HepG2 (cell line): ENCODE data around the gene CEACAM5. TPM values are rescaled to one million over a fixed set of nuclear protein-coding genes. Genes with fewer than 3 reads are reported as not detected.

Source experiments
- ATAC-seq: fragments of 200-7000 bp; cut with Tn5 transposase; 3 replicates; pipeline ENCODE4 v1.9.1; 2020; ENCODE audit warnings: mild to moderate bottlenecking, moderate library complexity
- BruUV-seq: library from RNA; stranded (reverse); fragments of 400-500 nt; replicated peaks from 2 replicates; lab custom pipeline; 2021; lab: Mats Ljungman, UMichigan
- CTCF ChIA-PET: fragments of 300-600 bp; formaldehyde crosslinking; extraction: SDS; loops from one replicate; lab custom pipeline; 2021; ENCODE audit warnings: low total read pairs, inconsistent platforms, low intra/inter-chr PET ratio; lab: Yijun Ruan, JAX
- POLR2A ChIA-PET: fragments of 350-600 bp; sonication (Branson Sonifier 250); formaldehyde crosslinking; loops from one replicate; lab custom pipeline; 2020; ENCODE audit warnings: antibody characterized with exemption, inconsistent platforms; lab: Yijun Ruan, JAX
- DNase-seq: peaks from one replicate; pipeline ENCODE4 v3.0.0-alpha.2; 2015; ENCODE audit warnings: low spot score
- FAIRE-seq: peaks from 3 replicates; lab custom pipeline; 2011; peaks lifted over from hg19 to GRCh38; lab: Jason Lieb, UNC
- H2AFZ ChIP-seq: one replicate; pipeline ENCODE4 v1.6.1; 2011; ENCODE audit warnings: low read length, inconsistent platforms
- H3K27ac ChIP-seq: fragments of 300-600 bp; 3 replicates; pipeline ENCODE4 v1.8.0; 2011; ENCODE audit warnings: mixed run types, mild to moderate bottlenecking, mixed read lengths, low read length, inconsistent platforms; ENCODE audit not compliant: insufficient read depth; ENCODE audit errors: extremely low read length
- H3K27me3 ChIP-seq, 2 experiments: fragments of 200-600 bp in 1 of 2; 2 replicates in 1 of 2; 3 replicates in 1 of 2; pipeline versions ENCODE4 v1.6.0 to v1.8.0; 2011; ENCODE audit warnings: low read length in 2 of 2, mild to moderate bottlenecking in 2 of 2, moderate library complexity in 2 of 2, inconsistent platforms in 1 of 2; ENCODE audit not compliant: insufficient read depth in 2 of 2, control insufficient read depth in 1 of 2
- H3K36me3 ChIP-seq, 2 experiments: fragments of 200-600 bp in 1 of 2; replicated peaks in 1 of 2; 2 replicates in 1 of 2; 3 replicates in 1 of 2; pipeline versions ENCODE4 v1.5.1 to v1.8.0; 2011; ENCODE audit warnings: low read length in 2 of 2, inconsistent platforms in 1 of 2; ENCODE audit not compliant: insufficient read depth in 2 of 2, control insufficient read depth in 1 of 2
- H3K4me1 ChIP-seq: 2 replicates; pipeline ENCODE4 v1.5.1; 2012; ENCODE audit warnings: low read length, inconsistent platforms; ENCODE audit not compliant: insufficient read depth
- H3K4me2 ChIP-seq: 2 replicates; pipeline ENCODE4 v1.6.0; 2011; ENCODE audit warnings: low read depth, low read length, inconsistent platforms
- H3K4me3 ChIP-seq, 3 experiments: fragments of 200-600 bp in 1 of 3; sonication (generic), shearing (Covaris generic) in 1 of 3; replicated peaks in 1 of 3; 2 replicates each; pipeline ENCODE4 v1.5.1; 2011 to 2016; ENCODE audit warnings: low read length in 3 of 3, inconsistent platforms in 2 of 3, low read depth in 2 of 3, mild to moderate bottlenecking in 2 of 3, control low read depth in 1 of 3, mixed read lengths in 1 of 3; ENCODE audit not compliant: insufficient read depth in 1 of 3
- H3K79me2 ChIP-seq: one replicate; pipeline ENCODE4 v1.6.1; 2011; ENCODE audit warnings: low read length, inconsistent platforms; ENCODE audit not compliant: insufficient read depth
- H3K9ac ChIP-seq: 2 replicates; pipeline ENCODE4 v1.6.0; 2011; ENCODE audit warnings: mild to moderate bottlenecking, low read depth, low read length, inconsistent platforms; ENCODE audit not compliant: insufficient read depth
- H3K9me3 ChIP-seq: 2 replicates; pipeline ENCODE4 v1.5.1; 2012; ENCODE audit warnings: mild to moderate bottlenecking, low read length
- H4K20me1 ChIP-seq: 2 replicates; pipeline ENCODE4 v1.6.0; 2011; ENCODE audit warnings: inconsistent platforms, mild to moderate bottlenecking, low read length, moderate library complexity; ENCODE audit not compliant: insufficient read depth
- CTCF ChIP-seq: sonication (generic); formaldehyde crosslinking; IDR thresholded peaks from 2 replicates; pipeline ENCODE4 v1.5.0; 2020; ENCODE audit warnings: mild to moderate bottlenecking, missing genetic modification reagents, moderate library complexity
- EHMT2 ChIP-seq: fragments of 200-600 bp; sonication (generic); IDR thresholded peaks from 2 replicates; pipeline ENCODE4 v1.7.0; 2017; ENCODE audit warnings: antibody characterized with exemption, low read depth, low read length, borderline replicate concordance
- FOXK1 ChIP-seq: sonication (generic); formaldehyde crosslinking; IDR thresholded peaks from 2 replicates; pipeline ENCODE4 v1.4.0; 2020; ENCODE audit warnings: low read depth, missing genetic modification reagents, borderline replicate concordance
- SAFB2 ChIP-seq: sonication (generic); formaldehyde crosslinking; IDR thresholded peaks from 2 replicates; pipeline ENCODE4 v1.5.1; 2020; ENCODE audit warnings: missing genetic modification reagents, low read depth, mild to moderate bottlenecking, borderline replicate concordance
- SKIL ChIP-seq: sonication (generic); formaldehyde crosslinking; IDR thresholded peaks from 2 replicates; pipeline ENCODE4 v1.8.0; 2022; ENCODE audit warnings: missing genetic modification reagents, mild to moderate bottlenecking, moderate library complexity, borderline replicate concordance
- SMARCC2 ChIP-seq: fragments of 450-650 bp; IDR thresholded peaks from 2 replicates; pipeline ENCODE4 v1.6.1; 2017; ENCODE audit warnings: antibody characterized with exemption, mild to moderate bottlenecking
- YY1 ChIP-seq: IDR thresholded peaks from 2 replicates; pipeline ENCODE4 v1.6.1; 2011; ENCODE audit warnings: low read length, low read depth, moderate library complexity, mild to moderate bottlenecking; ENCODE audit not compliant: insufficient read depth, insufficient replicate concordance
- ZNF441 ChIP-seq: sonication (generic); formaldehyde crosslinking; IDR thresholded peaks from 2 replicates; pipeline ENCODE4 v1.7.0; 2021; ENCODE audit warnings: missing genetic modification reagents, borderline replicate concordance
- ZNF598 ChIP-seq: sonication (generic); formaldehyde crosslinking; IDR thresholded peaks from 2 replicates; pipeline ENCODE4 v1.5.1; 2020; ENCODE audit warnings: mild to moderate bottlenecking, missing genetic modification reagents, borderline replicate concordance
- ZNF644 ChIP-seq: IDR thresholded peaks from 2 replicates; pipeline ENCODE4 v1.6.1; 2016; ENCODE audit warnings: low read depth
- ZNF775 ChIP-seq: sonication (generic); formaldehyde crosslinking; IDR thresholded peaks from 2 replicates; pipeline ENCODE4 v1.4.0; 2020; ENCODE audit warnings: missing genetic modification reagents, mild to moderate bottlenecking, moderate library complexity, borderline replicate concordance
- ZNF878 ChIP-seq: sonication (generic); formaldehyde crosslinking; IDR thresholded peaks from 2 replicates; pipeline ENCODE4 v1.8.1; 2023; ENCODE audit warnings: mild to moderate bottlenecking, missing genetic modification reagents, moderate library complexity
- WGBS: methylation state at CpG from one replicate; pipeline ENCODE4 v1.1.6; 2017; ENCODE audit warnings: low lambda C conversion rate; 5-methylcytosine and 5-hydroxymethylcytosine counted together
- in situ Hi-C: cut with HindIII; loops from 2 replicates; pipeline ENCODE4 v1.10.0; 2017; ENCODE audit warnings: low pct_unique_long_range_greater_than_20kb; ENCODE audit not compliant: extremely low pct_ligation_motif_present
- intact Hi-C: fragments of 100-400 bp; cut with micrococcal nuclease; formaldehyde crosslinking; loops from one replicate; pipeline ENCODE4 v1.10.0; 2022; ENCODE audit not compliant: unreplicated experiment
- polyA plus RNA-seq, 8 experiments: library from polyadenylated mRNA; depleted of rRNA in 3 of 8; stranded (reverse) in 7 of 8; unstranded in 1 of 8; fragments of >200 nt; fragmentation: Illumina TruSeq in 4 of 8; extraction: Trizol in 4 of 8; gene quantifications; 2 replicates each; pipeline versions ENCODE4 v1.2.1 to v1.2.3, GENCODE V29; 2011 to 2016; ENCODE audit warnings: low read depth in 4 of 8, missing spikeins in 1 of 8, mixed read lengths in 1 of 8; ENCODE audit not compliant: insufficient read depth in 1 of 8
- total RNA-seq, 5 experiments: library from RNA; depleted of rRNA; stranded (reverse); fragments of >200 nt; fragmentation: Illumina TruSeq; extraction: Trizol; gene quantifications; 2 replicates each; pipeline ENCODE4 v1.2.3, GENCODE V29; 2016; ENCODE audit warnings: low read depth in 1 of 5

Gene CEACAM5
- total and polyA plus RNA-seq, 2 of the 13 experiments (the other 11 are each of a cell fraction or from before 2014, with no cell fraction given): not detected

- no peak for TF ChIP-seq ZNF775 (CRISPR knock-in tag)
- TF ChIP-seq FOXK1: no peak
- TF ChIP-seq ZNF644 (CRISPR knock-in tag): no peak
- no peak for TF ChIP-seq CTCF
- no peak for TF ChIP-seq SAFB2
- no peak for TF ChIP-seq SKIL (CRISPR knock-in tag)
- TF ChIP-seq SMARCC2: no peak
- TF ChIP-seq EHMT2: no peak
- TF ChIP-seq ZNF441 (CRISPR knock-in tag): no peak
- TF ChIP-seq YY1: no peak
- no peak for TF ChIP-seq ZNF598 (CRISPR knock-in tag)
- TF ChIP-seq ZNF878: no peak
- intact Hi-C loops: no loop called here
- Histone ChIP-seq H2AFZ (no peak overlapping the region), H3K4me3 (no peak overlapping the region), H3K27me3 (peaks cover 0 to 17% of the 10 kb centered on the region in 2 experiments; a peak in 2 of 5 replicates), H4K20me1 (no peaks in the 10 kb centered on the region), H3K4me2 (no peak overlapping the region), H3K79me2 (no peaks in the 10 kb centered on the region), H3K4me1 (no peaks in the 10 kb centered on the region), H3K27ac (no peak overlapping the region), H3K9ac (no peak overlapping the region), H3K36me3 (no peaks in the 10 kb centered on the region), H3K9me3 (no peaks in the 10 kb centered on the region)
- CTCF ChIA-PET: no interaction called here
- DNase-seq (no peak), FAIRE-seq (no peak), ATAC-seq (no peak)
- WGBS: 1% methylated on average over 6 of the region's 6 CpGs
- in situ Hi-C loops: no loop called here
- BruUV-seq: no TSS peak
- POLR2A ChIA-PET: no interaction called here
Observed at GRCh38 chr19:41774515-41774980, 66.1 kb downstream of the CEACAM5 start.
